Muscle of arm (tissue), 12 donors: ENCODE measurements around the gene ABCC3. TPM values are rescaled to one million over a fixed set of nuclear protein-coding genes. Genes with fewer than 3 reads are reported as not detected.

Experiments used
- DNase-seq: peaks from one replicate; pipeline ENCODE4 v3.0.0-alpha.2; 2013
- polyA plus RNA-seq, 12 donors: library from polyadenylated mRNA; unstranded; fragments of 120-200 nt; gene quantifications; one replicate each; pipeline ENCODE4 v1.2.1, GENCODE V29; 2013; ENCODE audit not compliant: insufficient read length in 12 of 12

ABCC3 gene
- polyA plus RNA-seq, 12 donors, result 0.32 to 40.4 (median 0.67) TPM; not detected in 1

DNA sequence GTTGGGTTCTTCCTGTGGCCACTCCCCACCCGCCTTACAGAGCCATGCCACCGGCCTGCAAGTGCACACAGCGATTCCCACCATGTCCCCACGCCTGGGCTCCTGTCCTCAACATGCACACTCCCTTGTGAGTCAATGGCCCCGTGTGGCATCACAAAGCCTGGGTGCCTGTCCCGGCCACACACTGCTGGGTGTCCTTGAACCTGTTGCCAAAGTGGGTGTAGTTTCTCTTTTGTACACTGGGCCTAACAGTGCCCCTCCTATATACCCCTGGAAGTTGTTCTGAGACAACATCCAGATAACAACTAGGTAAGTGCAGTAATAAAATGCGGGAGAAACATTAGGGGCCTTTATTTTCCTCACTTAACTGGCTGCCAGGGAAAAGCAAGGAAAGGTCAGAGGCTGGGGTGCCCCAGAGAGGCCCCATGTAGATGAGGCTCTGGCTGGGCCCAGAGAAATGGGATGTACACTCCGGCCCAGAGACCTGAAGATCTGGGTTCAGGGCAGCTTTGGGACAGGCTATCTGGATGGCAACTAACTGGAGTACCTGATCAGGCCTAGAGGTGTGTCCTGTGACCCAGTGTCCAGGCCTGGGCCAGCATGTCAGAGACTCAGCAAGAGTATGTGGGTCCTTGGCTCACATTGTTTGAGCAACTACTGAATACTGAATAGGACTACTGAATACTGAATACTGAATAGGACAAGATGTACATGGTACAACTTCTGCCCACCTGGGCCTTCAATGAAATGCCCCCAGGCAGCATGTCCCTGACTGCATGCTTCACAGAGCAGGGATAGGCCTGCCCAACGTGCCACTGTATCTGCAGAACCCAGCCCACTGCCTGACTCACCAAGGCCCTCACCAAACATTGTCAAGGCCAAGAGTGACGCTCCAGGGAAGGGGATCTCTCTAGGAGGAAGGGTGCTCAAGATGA is 8.3 kb downstream of the ABCC3 start:
- DNase-seq, result no peak

DNA sequence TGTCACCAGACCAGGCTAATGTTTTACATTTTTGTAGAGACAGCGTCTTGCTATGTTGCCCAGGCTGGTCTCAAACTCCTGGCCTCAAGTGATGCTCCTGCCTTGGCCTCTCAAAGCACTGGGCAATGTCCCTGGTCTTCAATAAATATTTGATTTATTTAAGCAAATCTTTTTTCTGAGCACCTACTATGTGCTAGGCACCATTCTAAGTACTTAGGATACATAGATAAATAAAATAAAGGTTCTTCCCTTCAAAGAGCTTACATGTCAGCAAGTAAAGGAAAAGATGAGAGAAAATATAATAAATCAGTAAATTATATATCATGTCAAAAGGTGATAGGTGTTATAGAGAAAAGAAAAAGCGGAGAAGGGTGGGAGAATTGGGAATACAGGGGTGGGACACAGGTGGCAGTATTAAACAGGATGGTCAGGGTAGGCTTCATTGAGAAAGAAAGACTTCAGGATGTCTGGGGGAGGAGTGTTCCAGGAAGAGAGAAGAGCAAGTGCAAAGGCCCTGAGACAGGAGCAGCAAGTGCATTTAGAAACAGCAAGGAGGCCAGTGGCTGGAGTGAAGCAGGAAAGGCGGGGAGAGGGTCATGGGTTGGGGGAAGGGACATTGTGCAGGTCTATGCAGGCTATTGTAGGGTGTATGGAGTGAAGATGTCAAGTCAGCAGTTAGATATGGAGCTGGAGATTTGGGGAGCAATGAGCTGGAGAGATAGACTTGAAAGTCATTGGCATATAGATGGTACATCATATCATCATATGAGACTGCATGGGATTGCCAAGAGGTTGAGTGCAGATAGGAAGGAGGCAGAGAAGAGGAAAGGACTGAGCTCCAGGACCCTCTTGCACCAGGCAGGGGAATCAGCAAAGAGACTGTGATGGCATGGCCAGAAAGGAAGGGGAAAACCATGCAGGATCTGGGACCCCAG is 11.3 kb downstream of the ABCC3 start:
- DNase-seq, result no peak

DNA sequence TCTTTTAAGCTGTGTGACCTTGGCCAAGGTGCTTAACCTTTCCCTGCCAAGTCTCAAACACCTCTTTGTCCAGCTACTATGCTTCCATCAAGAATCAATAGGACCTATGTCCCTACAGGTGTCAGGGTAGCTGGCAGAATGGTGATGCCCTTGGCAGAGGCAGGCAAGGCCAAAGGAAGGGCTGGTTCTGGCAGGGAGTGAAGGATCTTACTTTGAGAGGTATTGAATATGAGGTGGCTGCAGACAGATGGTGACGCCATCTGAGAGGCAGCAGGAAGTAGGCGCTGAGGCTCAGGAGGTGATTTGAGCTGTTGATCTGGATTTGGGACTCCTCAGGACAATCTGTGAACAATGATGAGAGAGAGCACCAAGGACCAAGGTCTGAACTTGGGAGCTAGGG is 12.5 kb downstream of the ABCC3 start:
- DNase-seq, result no peak

DNA sequence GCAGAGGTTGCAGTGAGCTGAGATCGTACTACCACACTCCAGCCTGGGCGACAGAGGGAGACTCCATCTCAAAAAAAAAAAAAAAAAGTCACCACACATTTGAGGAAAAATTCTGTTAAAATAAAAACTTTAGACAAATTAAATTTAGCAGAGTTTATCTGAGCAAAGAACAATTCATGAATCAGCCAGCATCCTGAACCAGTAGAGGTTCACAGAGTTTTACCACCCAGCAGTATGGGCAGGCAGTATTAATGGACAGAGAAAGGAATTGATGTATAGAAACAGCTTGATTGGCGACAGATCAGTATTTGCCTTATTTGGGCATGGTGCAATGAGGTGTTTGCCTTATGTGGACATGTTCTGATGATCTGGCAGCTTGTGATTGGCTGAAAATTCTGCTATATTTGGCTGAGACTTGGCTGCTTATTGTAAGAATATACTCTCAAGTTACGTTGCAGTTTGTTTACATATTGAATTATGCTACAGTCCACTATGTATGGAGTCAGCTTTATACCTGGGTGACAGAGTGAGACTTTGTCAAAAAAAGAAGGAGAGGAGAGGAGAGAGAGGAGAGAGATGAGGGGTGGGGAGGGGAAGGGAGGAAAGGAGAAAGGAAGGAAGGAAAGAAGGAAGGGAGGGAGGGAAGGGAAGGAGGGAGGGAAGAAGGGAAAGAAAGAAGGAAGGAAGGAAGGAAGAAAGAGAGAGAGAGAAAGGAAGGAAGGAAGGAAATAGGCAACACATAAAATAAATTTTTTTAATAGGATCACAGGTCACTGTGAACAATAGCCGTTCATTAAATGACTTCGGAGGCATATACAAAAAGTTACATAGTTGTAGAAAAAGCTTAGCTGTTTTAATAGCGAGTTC is 14.6 kb downstream of the ABCC3 start:
- no peak for DNase-seq

DNA sequence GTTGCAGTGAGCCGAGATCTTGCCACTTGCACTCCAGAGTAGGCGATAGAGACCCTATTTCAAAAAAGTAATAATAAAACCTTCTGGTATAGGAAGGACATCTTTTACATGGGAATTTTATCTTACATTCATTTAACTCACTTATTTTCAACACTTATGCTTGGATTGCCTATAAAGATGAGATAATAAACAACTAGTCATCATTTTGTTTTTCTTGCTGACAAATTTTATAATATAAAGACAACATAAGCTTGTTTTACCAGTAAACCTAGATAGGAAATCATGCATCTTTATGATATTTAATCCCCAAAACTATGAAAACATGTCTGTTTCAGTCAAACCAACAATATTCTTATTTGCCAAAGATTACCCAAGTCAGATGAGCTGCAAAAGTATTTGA is 17.0 kb downstream of the ABCC3 start:
- no peak for DNase-seq

DNA sequence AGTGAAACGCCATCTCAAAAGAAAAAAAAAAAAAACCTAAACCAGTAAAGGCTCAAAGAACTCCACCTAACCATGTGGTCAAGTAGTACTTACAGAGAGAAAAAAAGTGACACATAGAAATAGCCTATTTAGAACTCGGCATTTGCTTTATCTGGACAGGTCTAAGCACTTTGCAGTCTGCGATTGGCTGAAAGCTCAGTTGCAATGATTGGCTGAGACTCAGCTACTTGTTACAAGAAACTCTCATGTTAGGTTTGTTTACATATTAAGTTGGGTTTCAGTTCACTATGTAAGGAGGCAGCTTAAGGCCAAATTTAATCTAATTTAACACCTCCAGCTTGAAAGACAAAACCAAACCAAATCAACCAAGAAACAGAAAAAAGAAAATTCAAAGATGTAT is 19.1 kb downstream of the ABCC3 start:
- DNase-seq, result no peak

DNA sequence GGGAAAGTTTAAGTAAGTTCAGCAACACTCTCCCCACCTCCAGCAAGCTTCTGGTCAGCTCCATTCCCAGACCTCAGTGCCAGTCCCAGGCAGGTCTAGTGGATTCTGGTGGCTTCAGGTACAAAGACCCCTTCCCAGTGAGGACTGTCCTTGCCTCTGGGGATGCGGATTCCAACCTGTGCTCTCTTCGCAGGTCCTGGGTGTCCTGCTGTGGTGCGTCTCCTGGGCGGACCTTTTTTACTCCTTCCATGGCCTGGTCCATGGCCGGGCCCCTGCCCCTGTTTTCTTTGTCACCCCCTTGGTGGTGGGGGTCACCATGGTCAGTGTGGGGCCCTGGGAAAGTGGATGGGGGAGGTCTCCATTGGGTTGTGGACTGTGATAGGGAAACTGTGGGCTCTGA is 21.8 kb downstream of the ABCC3 start:
- no peak for DNase-seq

DNA sequence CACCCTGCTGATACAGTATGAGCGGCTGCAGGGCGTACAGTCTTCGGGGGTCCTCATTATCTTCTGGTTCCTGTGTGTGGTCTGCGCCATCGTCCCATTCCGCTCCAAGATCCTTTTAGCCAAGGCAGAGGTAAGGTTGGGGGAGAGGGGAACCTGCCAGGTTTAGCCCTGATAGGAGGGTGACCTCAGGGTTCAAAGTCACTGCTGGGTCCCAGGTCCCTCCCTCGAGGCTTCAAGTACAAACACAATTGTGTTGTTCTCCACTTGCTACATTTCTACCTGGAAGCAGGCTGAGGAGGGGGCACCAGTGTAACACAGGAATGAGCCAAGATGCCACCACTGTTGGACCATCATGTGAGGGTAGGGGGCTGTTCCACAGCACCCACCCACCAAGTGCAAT is 22.4 kb downstream of the ABCC3 start:
- DNase-seq, result no peak

DNA sequence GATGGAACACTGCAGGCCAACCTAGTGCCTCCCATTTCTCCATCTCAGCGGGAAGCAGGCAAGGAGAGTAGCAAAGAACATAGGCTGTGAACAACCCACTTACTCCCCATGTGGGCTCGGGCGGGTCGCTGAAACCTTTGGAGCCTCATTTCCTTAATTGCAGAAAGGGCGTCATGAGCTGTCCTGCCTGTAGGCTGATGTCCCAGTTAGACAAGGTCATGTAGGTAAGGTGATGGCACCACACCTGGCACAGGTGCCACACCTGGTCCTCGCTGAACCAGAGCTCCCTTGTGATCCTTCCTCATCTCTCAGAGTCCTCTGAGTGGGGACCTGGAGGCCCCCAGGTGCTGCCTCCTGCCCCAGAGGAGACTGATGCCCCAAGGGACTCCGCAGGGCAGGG is 22.9 kb downstream of the ABCC3 start:
- no peak for DNase-seq

DNA sequence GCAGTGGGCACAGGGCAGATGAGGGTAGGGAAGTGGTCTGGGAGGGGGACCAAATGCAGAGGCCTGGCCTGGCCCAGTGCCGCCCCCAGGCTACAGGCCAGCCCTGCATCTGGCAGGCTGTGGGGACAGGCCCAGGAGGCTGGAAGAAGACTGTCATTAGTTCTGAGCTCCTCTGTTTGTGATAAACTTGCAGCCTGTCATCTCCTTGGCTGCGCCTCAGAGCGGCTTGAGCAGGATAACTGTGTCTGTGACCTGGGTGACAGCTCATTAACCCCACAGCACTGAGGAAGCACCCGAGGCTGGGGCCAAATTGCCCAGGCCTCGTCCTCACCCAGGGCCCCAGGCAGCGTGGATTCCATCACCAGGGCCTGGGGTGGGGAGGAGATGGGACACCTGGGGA is 23.9 kb downstream of the ABCC3 start:
- no peak for DNase-seq

DNA sequence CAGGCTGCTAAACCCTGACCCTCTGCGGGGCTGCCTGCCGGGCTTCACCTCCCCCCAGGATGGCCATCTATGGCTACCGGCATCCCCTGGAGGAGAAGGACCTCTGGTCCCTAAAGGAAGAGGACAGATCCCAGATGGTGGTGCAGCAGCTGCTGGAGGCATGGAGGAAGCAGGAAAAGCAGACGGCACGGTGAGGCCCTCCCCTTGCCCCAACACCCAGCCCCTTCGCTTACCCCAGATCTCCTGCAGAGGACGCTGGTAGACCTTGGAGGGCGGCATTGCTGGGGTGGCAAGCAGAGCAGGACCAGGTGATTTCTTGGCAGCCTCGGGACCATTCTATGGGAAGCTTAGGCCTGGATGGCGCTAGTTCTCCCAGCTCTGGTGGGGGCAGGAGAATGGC is 24.5 kb downstream of the ABCC3 start:
- DNase-seq, result no peak

DNA sequence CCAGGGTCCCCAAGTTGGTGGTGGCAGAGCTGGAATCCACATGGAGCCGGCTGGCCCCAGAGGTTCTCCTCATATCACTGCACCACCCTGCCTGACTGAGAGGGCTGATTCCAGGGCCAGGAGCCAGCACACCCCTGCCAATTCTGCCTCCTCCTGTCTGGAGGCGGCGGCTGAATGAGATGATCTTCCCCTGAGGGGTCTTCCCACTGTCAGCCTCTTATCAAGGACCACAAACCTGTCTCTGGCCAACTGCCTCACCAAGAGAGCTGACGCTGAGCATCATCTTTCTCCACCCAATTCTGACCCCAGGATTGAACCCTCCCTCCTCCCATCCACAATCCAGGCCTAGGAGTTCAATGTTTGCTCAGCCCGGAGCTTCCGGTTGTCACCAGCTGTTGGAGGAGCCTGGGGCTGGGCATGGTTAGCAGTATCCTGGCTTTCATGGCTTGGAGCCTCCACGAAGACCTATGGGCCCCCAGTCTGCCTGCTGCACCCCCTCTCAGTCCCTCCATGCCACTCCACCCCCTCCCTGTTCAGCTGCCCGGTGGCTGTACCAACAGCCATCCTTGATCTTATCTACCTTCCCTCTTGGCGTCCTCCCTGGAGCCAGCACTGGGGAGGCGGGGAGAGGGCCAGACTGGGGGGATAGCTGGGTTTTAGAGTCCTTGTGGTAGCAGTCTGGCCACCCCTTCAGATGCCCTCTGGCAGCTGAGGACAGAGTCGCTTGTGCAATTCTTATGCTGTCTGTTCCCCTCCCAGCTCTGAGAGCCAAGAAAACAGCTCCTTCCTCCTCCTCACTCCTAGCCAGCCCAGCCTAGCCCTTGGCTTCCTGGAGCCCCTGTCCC is 25.6 kb downstream of the ABCC3 start:
- DNase-seq, result no peak

DNA sequence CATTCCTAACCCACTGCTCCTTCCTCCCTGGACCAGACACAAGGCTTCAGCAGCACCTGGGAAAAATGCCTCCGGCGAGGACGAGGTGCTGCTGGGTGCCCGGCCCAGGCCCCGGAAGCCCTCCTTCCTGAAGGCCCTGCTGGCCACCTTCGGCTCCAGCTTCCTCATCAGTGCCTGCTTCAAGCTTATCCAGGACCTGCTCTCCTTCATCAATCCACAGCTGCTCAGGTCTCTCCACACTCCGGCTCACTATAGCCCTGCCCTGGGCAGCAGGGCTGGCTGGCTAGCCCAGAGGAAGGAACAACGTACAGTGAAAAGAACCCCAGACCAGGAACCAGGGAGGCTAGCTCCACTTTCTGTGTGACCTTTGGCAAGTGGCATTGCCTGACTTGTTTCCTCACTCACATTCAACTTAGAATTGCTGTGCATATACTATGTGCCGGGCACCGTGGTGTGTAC is 26.2 kb downstream of the ABCC3 start:
- DNase-seq, result no peak

DNA sequence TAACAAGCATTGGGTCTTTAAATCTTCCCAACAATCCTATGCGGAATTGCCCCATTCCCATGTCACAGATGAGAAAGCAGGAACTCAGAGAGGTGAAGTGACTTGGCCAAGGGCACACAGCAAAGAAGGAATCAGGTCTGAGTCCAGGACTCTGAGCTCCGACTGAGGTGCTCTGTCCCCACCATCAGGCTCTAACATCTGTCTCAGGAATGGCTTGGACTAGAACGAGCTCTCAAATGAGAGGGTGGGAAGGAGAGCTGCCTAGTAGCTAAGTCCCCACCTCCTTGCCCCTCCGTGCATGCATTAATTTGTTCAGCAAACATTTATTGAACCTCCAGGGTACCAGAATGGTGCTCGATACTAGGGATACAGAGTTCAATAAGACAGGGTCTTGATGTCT is 26.7 kb downstream of the ABCC3 start:
- DNase-seq, result no peak

DNA sequence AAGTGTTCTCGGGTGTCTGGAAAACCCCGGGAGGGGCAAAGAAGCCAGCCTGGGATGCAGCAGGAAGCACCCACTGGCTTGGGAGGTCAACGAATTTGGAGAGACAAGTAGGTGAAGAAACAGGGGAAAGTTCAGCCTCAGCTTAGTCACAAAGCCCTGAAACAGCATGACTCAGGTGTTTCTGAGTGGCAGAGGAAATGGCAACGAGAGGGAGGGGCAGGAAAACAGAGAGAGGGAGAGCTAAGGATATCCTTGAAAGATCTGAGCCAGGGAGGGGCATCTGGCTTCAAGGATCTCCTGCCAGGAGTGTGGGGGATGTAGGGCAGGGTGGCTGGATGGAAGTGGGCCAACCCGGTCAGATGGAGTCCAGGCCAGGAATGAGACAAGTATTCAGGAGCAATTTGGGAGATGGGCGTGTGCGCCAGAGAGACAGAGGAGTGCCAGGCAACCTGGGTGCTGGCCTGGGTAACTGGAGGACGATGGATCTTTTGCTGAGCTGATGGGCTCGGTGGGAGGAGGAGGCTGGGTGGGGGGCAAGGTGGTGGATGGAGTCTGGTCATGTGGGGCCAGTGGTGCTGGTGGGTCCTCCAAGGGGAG is 27.2 kb downstream of the ABCC3 start:
- no peak for DNase-seq

DNA sequence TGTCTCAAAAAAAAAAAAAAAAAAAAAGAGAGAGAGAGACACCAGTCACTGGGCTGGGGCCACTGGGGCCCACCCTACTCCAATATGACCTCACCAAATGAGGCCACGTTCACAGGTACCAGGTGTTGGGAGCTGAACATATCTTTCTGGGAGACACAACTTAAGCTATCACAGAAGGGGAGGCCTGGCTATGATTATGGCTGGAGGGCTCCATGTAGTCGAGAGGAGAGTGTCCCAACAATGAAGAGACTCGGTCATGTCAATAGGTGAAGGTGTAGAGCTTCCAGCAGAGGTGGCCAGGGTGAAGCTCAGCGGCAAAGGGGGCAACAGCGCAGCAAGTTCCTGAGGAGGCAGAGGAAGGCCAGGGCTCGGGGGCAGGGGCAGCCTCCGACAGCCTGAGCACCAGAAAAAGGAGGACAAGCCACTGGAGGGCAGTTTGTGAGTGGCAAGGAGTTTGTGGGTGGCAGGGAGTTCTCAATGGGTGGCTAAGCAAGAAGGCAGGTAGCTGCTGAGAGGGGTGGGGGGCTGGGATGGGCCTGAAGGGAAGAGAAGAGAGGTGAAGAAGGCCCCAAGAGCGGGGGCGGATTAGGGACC is 28.0 kb downstream of the ABCC3 start:
- DNase-seq, result no peak

DNA sequence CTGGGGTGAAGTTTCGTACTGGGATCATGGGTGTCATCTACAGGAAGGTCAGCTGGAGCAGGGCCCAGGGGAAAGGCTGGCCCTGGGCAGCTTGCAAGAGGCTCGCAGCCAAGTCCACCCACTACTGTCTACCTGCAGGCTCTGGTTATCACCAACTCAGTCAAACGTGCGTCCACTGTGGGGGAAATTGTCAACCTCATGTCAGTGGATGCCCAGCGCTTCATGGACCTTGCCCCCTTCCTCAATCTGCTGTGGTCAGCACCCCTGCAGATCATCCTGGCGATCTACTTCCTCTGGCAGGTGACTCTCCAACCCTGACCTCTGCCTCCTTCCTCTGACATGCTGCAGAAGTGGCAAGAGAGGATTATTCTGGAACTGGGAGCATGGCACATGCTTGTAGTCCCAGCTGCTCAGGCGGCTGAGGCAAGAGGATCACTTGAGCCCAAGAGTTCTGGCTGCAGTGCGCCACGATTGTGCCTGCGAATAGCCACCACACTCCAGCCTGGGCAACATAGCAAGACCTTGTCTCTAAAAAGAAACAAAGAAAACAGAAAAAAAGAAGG is 29.2 kb downstream of the ABCC3 start:
- DNase-seq, result no peak

DNA sequence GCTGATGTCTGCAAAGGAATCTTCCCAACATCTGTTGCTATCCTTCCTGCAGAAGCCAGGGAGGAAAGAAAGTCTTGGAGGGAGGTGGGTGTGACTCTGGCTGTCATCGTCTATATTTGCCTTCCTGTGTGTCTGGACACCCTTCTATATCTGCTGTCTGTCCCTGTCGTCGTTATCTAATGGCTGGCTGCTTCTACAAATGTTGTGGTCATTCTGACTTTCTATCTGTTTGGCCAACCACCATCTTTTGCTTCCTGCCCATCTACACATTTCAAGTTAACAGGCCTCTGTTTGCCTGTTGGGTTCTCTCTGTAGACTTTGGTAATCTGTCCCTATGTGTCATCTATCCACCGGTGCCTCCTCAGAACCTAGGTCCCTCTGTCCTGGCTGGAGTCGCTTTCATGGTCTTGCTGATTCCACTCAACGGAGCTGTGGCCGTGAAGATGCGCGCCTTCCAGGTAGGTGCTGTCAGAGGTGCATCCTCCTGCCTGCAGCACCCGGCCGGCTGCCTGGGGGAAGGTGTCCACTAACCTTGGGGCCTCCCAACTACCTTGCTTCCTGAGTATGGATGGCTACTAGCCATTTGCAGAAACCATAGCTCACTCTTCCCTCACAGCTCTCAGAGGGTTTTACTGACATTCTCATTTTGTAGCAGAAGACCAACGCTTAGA is 30.2 kb downstream of the ABCC3 start:
- no peak for DNase-seq

DNA sequence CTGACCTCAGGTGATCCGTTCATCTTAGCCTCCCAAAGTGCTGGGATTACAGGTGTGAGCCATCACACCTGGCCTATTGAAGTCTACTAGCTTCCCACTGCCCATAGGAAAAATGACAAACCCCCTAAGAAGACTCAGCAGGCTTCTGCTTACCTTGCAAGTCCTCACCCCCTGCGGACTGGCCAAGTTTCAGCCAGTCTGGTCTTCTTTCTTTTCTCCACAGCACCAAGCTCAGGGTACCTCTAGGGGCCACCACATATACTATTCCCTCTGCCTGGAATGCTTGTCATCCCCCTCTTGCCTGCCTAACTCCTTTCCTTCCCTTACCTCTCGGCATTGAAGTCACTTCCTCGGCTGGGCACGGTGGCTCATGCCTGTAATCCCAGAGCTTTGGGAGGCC is 31.2 kb downstream of the ABCC3 start:
- no peak for DNase-seq
